ENCODE data around the gene RAET1G. TPM values are rescaled to one million over a fixed set of nuclear protein-coding genes. Genes with fewer than 3 reads are reported as not detected.
A peak's percentile ranks its signal among the peaks of the same experiment; 100 is the strongest.

RAET1G gene
- total RNA-seq, 1 donor: 4.6 TPM

DNA sequence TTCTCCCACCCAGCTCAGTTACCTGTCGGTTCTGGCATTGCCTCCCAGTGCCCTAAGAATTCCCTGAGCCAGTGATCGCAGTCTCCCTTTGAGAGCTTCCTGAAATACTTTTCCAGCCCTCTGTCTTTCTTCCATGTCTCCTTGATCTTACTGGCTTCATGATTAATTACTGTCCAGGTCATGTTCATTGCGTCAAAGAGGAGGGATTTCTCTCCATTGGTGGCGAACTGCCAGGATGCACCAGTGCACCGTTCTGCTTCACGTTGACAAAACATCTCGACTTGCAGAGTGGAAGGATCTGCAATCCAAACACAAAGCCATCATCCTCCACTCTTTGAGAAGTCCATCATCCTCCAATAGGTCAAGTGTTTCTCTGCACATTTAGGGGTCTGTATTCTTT is 33.6 kb downstream of the RAET1G start:
- no peak overlapping the region for H3K4me3 ChIP-seq (ENCODE audit: low read depth, low read length)
- TF ChIP-seq CTCF (IDR thresholded peaks at IDR 0.05; ENCODE audit: insufficient read depth, low read length): no peak
- peak; percentile 21 for DNase-seq (ENCODE audit: low read depth)

DNA sequence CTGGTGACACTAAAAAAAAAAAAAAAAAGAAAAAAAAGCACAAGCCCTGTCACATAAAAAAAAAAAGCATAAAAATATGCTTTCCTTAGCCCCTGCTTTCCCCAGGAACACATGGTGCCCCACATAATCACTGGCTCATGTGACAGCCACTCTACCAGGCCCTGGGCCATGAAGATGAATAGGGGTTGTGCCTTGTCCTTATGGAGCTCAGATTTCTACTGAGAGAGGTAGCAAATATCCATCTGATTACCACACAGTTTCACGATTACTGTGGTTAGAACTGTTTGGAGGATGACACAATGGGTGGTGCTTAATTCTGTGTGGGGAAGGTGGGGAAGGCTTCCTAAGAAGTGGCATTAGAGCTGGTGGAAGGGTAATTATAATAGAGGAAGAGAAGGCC is 34.3 kb downstream of the RAET1G start:
- TF ChIP-seq CTCF (IDR thresholded peaks at IDR 0.05; ENCODE audit: insufficient read depth, low read length): no peak
- no peak overlapping the region for H3K4me3 ChIP-seq (ENCODE audit: low read depth, low read length)
- no peak for DNase-seq (ENCODE audit: low read depth)

DNA sequence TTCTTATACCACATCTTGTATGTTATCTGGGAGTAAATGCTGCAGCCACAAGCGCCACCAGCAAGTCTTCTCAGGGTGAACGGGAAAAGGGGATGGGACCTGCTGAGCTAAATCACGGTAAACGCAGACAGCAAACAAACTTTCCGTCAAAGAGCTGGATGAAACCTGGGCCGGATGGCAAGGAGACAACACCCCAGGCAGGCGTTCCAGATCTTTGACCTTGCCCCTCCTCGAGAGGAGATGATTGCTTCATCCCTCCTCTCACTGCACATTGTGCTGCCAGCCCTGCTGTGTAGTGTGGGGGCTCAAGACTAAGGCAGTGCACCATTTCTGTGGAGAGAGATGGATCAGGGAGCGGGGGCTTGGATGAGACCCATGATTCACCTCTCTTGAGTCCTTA is 34.8 kb downstream of the RAET1G start:
- no peak overlapping the region for H3K4me3 ChIP-seq (ENCODE audit: low read depth, low read length)
- DNase-seq (ENCODE audit: low read depth): no peak
- no peak for TF ChIP-seq CTCF (IDR thresholded peaks at IDR 0.05; ENCODE audit: insufficient read depth, low read length)

GRCh38 chr6:149887343-149887742 is 35.6 kb downstream of the RAET1G start:
- no peak for TF ChIP-seq CTCF (IDR thresholded peaks at IDR 0.05; ENCODE audit: insufficient read depth, low read length)
- H3K4me3 ChIP-seq (ENCODE audit: low read depth, low read length): no peak overlapping the region
- peak; percentile 43 for DNase-seq (ENCODE audit: low read depth)

DNA sequence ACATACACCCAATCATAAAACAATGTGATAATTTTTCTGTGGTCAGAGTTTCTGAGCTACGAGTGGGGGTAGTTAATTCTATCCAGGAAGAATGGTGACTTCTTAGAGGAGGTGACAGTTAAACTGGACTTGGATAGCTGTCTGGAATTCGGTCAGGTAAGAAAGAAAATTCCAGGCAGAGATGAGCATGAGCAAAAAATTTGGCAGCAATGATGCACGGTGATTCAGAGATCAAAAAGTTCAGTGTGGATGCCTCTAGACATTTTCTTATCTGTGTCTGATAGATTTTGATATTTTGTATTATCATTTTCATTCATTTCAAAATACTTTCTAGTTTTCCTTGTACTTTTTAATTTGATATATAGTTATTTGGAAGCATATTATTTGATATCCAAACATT is 37.0 kb downstream of the RAET1G start:
- TF ChIP-seq CTCF (IDR thresholded peaks at IDR 0.05; ENCODE audit: insufficient read depth, low read length): no peak
- no peak overlapping the region for H3K4me3 ChIP-seq (ENCODE audit: low read depth, low read length)
- no peak for DNase-seq (ENCODE audit: low read depth)

- no peak overlapping the region for H3K4me3 ChIP-seq (ENCODE audit: low read depth, low read length)
- TF ChIP-seq CTCF (IDR thresholded peaks at IDR 0.05; ENCODE audit: insufficient read depth, low read length): no peak
- no peak for DNase-seq (ENCODE audit: low read depth)
Measured at GRCh38 chr6:149884617-149885016, 38.3 kb downstream of the RAET1G start.

DNA sequence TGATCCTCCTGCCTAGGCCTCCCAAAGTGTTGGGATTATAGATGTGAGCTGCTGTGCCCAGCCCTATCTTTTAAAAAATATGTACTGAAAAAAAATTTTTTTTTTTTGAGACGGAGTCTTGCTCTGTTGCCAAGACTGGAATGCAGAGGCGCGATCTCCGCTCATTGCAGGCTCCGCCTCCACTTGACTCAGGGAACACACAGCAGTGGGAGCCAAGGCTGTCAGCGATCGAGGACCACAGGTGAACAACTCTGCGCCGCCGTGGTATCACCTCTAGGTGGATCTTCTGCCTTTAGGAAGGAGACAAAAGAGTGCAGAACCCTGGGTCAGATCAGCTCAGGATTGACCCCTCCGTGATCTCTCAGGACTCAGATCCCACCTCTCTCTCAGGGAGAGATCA is 38.7 kb downstream of the RAET1G start:
- peak; percentile 62 for DNase-seq (ENCODE audit: low read depth)
- TF ChIP-seq CTCF (IDR thresholded peaks at IDR 0.05; ENCODE audit: insufficient read depth, low read length): no peak
- no peak overlapping the region for H3K4me3 ChIP-seq (ENCODE audit: low read depth, low read length)
